ENCODE results near the gene SBDS.

DNA sequence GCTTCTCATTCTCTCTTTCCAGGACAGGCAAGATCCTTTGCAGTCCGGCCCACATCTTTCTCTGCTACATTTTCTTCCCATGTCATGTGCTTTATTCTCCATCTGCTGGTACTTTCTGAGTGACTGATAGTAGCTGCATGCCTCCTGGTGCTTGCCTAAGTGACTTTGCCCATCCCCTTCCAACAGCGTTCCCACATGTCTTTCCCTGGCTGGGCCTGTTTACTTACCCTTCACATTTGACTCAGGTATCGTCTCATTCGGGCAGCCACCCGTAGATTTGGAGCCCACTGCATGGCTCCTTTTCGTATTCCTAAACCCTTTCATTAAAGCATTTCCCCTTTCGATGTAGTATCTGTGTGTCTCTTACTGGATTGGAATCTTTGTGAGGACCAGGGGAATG, 25.9 kb upstream of the SBDS start:
- TF ChIP-seq, protein P1, sequence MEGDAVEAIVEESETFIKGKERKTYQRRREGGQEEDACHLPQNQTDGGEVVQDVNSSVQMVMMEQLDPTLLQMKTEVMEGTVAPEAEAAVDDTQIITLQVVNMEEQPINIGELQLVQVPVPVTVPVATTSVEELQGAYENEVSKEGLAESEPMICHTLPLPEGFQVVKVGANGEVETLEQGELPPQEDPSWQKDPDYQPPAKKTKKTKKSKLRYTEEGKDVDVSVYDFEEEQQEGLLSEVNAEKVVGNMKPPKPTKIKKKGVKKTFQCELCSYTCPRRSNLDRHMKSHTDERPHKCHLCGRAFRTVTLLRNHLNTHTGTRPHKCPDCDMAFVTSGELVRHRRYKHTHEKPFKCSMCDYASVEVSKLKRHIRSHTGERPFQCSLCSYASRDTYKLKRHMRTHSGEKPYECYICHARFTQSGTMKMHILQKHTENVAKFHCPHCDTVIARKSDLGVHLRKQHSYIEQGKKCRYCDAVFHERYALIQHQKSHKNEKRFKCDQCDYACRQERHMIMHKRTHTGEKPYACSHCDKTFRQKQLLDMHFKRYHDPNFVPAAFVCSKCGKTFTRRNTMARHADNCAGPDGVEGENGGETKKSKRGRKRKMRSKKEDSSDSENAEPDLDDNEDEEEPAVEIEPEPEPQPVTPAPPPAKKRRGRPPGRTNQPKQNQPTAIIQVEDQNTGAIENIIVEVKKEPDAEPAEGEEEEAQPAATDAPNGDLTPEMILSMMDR (IDR thresholded peaks at IDR 0.05) = no peak
- no peak for TF ChIP-seq EZH2 (IDR thresholded peaks at IDR 0.05; ENCODE audit: borderline replicate concordance, insufficient read depth, low read depth, low read length, poor library complexity, severe bottlenecking)
